Panc1 (cell line): Measurements from ENCODE around the gene ZNF692.

Experiments used
- CTCF ChIP-seq: fragments of 450-650 bp; IDR thresholded peaks from 2 replicates; pipeline ENCODE4 v1.5.1; 2017; ENCODE audit warnings: mild to moderate bottlenecking
- POLR2AphosphoS5 ChIP-seq: IDR thresholded peaks from 2 replicates; pipeline ENCODE4 v1.6.1; 2012; ENCODE audit warnings: mild to moderate bottlenecking, low read depth, low read length, moderate library complexity

GRCh38 chr1:248810000-248810726, 48.7 kb downstream of the ZNF692 start:
- TF ChIP-seq CTCF (no peak), POLR2AphosphoS5 (peak; percentile 8; the same call in 1 of the 2 replicates)
